Measurements from ENCODE around the gene ARHGEF12. TPM values are rescaled to one million over a fixed set of nuclear protein-coding genes. Genes with fewer than 3 reads are reported as not detected.

ARHGEF12 gene
- 10 to 100 TPM; 63.5 to 96.3 (median 92.7) TPM for polyA plus RNA-seq (ENCODE audit: insufficient read depth in 1 of 5, insufficient read length in 5 of 5, low replicate concordance in 1 of 5)
- long read RNA-seq, donor 1, partial matches to known transcripts, result 5 of 5 reads
- long read RNA-seq, donor 1, other reads (novel, unspliced or antisense), result 0 of 5 reads
- long read RNA-seq, donor 2, result 0 reads
- long read RNA-seq, donor 3, result 0 reads
- long read RNA-seq, donor 4, result 0 reads
- long read RNA-seq, donor 5, partial matches to known transcripts, result 10 of 10 reads
- long read RNA-seq, donor 5, other reads (novel, unspliced or antisense), result 0 of 10 reads
- long read RNA-seq, donor 6, full-length matches to known transcripts, result 1 of 1 reads
- long read RNA-seq, donor 6, partial matches to known transcripts, result 0 of 1 reads
- long read RNA-seq, donor 6, other reads (novel, unspliced or antisense), result 0 of 1 reads
- long read RNA-seq, donor 7, result 0 reads
- long read RNA-seq, donor 8, result 0 reads

GRCh38 chr11:120335908-120336640 is at the start of gene ARHGEF12:
TSS of gene ARHGEF12 (plus strand) at chr11:120336413. CDS start at chr11:120337244, 831 bp downstream.
- peak; percentile 97 to 99 for DNase-seq

- no peak for DNase-seq
These were observed 48.2 kb upstream of the ARHGEF12 start for GRCh38 chr11:120288021-120288420.

GRCh38 chr11:120289426-120289825 is 46.8 kb upstream of the ARHGEF12 start:
- no peak for DNase-seq

- DNase-seq, result no peak
These were observed 45.3 kb upstream of the ARHGEF12 start for GRCh38 chr11:120290956-120291355.

GRCh38 chr11:120293038-120293800 is 43.0 kb upstream of the ARHGEF12 start:
- no peak for DNase-seq

- no peak for DNase-seq
These were observed 42.1 kb upstream of the ARHGEF12 start for GRCh38 chr11:120294096-120294495.

- no peak for DNase-seq
These were observed 41.1 kb upstream of the ARHGEF12 start for GRCh38 chr11:120295099-120295498.

- no peak for DNase-seq
These were observed 39.7 kb upstream of the ARHGEF12 start for GRCh38 chr11:120296554-120296953.

- DNase-seq, result no peak
These were observed 37.8 kb upstream of the ARHGEF12 start for GRCh38 chr11:120298461-120298860.

- peak; percentile 39 for DNase-seq
These were observed 34.0 kb upstream of the ARHGEF12 start for GRCh38 chr11:120302001-120302805.

GRCh38 chr11:120303004-120303637 is 33.1 kb upstream of the ARHGEF12 start:
- DNase-seq, result peak; percentile 38 to 58

- no peak for DNase-seq
These were observed 31.7 kb upstream of the ARHGEF12 start for GRCh38 chr11:120304526-120304925.

- DNase-seq, result no peak
These were observed 30.9 kb upstream of the ARHGEF12 start for GRCh38 chr11:120305286-120305685.

GRCh38 chr11:120306519-120307242 is 29.5 kb upstream of the ARHGEF12 start:
- DNase-seq, result no peak

GRCh38 chr11:120307476-120307875 is 28.7 kb upstream of the ARHGEF12 start:
- no peak for DNase-seq

- no peak for DNase-seq
These were observed 28.1 kb upstream of the ARHGEF12 start for GRCh38 chr11:120308081-120308480.

- DNase-seq, result no peak
These were observed 25.3 kb upstream of the ARHGEF12 start for GRCh38 chr11:120310870-120311269.

- DNase-seq, result no peak
These were observed 21.4 kb upstream of the ARHGEF12 start for GRCh38 chr11:120314861-120315260.

GRCh38 chr11:120316880-120317688 is 19.1 kb upstream of the ARHGEF12 start:
- peak; percentile 65 to 66 for DNase-seq

All from right lung (tissue), 10 donors.